SIG-M5 treated with dmso at 0.1 percent for 504 hours (cell line): ENCODE data around the gene QSOX1.
"Not testable (repeated sequence)": the region's sequence is repeated elsewhere in the genome, so short reads cannot be mapped to it uniquely, and the experiment has no call there.

Experiments
- DNase-seq: peaks from one replicate; lab custom pipeline; 2025; ENCODE audit not compliant: unreplicated experiment; lab: John Stamatoyannopoulos, UW

Gene QSOX1

DNA sequence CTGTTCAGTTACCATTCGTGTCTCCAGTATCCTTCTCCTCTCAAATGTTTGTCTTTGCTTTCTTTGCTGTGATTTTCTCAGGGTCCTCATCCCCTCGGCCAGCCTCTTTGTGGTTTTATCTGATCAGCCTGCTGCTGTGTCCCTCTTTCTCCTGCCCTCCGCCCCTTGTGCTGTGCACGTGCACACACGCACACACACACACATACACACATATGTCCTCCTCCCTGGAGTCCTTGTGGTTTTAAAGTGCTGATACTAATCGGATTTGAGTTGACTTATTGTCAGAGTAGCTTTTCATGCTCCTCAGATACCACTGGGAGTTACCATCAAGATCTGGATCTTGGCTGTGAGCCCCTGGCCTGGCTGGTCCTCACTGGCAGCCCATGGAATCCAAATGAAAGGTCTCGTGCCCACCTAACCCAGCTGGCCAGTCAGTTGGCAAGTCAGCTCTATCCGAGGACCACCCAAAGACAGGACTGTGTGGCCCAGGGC is 34.1 kb downstream of the QSOX1 start:
- DNase-seq, result no peak

DNA sequence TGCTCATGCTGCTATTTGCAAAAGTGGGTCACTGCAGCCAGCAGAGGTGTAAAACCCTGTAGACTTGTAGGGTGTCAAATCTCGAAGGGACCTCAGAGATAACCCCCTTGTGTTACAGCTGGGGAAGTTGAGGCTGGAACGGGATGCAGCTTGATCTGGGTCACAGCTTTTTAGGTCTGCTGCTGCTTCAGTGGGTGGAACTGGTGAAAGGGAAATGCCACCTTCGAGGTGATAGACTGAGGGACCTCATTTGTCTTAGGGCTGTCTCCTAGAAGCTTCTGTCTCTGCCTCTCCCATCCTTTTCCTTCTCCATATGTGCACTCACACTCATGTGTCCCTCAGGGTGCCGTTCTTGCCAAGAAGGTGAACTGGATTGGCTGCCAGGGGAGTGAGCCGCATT is 35.4 kb downstream of the QSOX1 start:
- DNase-seq, result no peak

DNA sequence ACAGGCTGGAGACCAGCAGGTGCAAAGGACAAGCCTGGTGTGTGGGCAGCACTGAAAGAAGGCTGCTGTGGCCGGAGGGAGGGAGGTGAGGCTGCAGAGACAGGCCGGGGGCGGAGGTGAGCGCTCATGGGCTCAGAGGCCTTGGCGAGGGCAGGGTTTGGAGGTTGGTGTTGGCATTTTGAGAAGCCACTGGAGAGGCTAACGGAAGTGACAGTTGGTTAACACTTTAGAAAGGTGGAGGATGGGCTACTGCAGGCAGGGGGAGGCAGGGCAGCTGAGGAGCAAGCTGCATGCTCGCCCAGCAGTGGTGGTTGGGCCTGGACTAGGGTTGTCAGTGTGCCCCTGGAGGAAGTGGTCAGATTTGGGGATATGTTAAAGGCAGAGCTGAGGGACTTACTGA is 37.5 kb downstream of the QSOX1 start:
- DNase-seq, result no peak

DNA sequence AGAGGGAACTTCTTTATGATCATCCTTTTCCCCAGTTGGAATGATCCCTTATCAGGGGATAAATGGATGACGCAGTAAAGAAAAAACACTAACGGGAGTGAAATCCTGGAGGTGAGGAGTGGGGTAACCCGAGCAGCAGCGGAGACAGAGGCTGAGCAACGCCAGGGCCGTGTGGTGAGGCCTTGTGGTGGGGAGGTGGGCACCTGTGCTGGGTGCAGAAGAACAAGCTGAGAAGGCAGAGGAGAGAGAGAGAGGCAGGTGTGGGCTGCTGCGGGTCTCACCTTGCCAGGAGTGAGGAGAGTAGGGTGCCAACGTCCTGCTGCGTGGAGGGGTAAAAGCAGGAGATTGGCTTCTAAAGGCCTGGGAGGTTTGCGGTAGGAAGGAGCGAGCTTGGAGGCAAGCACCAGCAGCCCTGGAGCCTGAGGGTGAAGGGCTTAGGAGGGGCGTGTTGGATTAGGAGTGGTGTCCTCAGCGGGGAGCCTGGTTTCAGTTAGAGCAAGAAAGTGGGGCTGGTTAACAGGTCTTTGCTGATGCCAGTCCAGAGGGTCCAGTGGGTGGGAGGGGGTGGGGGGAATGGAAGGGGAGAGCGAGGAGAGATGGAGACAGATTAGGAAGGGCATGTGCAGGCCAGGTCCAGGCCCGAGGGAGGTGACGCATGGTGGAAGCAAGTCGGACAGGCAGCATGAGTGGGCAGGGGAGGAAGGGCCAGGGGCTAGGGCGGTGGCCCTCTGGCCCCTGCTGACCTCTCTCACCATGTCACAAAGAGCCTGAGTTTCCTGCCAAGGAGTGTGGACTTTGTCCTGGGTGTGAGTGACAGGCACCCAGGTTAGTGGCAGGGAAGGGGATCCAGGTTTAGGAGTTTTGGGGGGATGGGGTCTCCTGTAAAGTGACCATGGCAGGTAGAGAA is 38.7 kb downstream of the QSOX1 start:
- no peak for DNase-seq

DNA sequence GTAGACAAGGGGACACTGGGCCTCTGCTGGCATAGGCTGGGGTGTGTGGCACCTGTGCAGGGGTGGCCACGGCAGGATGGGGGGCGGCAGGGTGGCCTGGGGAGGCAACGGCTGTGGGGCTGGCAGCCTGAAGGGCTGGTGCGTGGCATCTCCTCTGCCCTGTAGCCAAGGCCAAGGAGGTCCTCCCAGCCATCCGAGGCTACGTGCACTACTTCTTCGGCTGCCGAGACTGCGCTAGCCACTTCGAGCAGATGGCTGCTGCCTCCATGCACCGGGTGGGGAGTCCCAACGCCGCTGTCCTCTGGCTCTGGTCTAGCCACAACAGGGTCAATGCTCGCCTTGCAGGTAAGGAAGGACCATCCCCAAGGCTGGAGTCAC is 39.4 kb downstream of the QSOX1 start:
- no peak for DNase-seq

DNA sequence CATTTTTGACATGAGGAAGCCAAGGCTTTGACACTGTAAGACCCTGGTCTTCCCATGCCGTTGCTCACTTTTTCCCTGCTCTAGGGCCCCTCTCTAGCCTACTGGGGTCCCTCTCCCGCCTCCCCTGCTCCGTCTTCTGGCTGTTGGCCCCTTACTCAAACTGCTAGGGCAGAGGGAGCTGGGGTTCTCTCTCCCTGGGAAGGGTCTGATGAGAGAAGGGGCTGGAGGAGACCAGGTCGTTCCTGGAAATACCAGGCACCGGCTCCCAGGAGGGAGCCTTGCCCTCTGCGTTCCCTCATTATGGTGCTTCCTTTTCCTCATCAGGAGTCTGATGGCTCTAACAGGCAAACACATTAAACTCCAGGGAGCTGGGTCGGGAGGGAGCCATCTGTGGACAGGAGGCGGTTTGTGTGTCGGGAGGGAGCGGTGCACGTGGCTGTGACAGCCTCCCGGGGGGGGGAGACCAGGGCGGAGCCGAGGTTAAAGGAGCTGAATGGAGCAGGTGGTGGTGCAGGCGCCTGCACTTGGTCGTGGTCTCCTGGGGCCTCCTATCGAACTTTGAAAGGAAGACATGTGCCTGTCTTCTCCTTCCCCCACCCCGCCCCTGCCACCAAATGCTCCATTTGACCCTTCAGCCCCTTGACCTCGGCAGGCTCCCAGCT is 40.0 kb downstream of the QSOX1 start:
- DNase-seq, result no peak

DNA sequence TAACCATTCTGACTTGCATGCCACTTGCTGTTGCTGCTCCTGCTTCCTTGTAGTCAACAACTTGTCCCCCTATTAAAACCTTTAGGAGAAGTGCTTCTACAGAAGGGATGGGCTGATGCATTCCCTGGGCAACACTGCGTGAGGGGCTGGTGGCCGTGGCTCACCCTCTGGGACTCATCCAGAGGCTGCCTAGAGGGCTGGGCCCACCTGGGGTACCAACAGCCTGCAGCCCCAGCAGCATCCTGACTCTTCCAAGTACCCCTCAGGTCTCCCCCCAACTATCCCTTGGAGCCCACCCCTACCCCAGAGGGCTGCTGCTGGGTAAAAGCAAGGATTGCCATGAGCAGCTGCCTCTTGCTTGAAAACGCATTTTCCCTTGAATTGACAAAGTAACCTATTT is 40.7 kb downstream of the QSOX1 start:
- no peak for DNase-seq

DNA sequence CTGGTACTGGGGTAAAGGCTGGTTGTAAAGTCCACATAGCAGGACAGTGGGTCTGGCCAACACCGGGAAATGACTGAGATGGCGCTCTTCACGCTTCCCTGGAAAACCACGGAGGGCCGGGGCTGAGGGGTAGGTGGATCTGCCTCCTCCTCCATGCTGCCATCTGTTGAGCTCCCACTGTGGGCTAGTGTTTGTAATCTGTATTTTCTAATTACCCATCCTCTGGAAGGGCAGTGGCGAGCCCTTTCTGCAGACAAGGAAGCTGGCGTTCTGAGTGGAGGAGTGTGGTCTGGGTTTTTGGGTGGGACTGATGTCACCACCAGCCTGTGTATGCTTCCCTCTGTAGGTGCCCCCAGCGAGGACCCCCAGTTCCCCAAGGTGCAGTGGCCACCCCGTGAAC is 41.2 kb downstream of the QSOX1 start:
- no peak for DNase-seq

DNA sequence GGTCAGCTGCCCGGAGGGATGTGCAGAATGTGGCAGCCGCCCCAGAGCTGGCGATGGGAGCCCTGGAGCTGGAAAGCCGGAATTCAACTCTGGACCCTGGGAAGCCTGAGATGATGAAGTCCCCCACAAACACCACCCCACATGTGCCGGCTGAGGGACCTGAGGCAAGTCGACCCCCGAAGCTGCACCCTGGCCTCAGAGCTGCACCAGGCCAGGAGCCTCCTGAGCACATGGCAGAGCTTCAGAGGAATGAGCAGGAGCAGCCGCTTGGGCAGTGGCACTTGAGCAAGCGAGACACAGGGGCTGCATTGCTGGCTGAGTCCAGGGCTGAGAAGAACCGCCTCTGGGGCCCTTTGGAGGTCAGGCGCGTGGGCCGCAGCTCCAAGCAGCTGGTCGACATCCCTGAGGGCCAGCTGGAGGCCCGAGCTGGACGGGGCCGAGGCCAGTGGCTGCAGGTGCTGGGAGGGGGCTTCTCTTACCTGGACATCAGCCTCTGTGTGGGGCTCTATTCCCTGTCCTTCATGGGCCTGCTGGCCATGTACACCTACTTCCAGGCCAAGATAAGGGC is 41.9 kb downstream of the QSOX1 start:
- no peak for DNase-seq

- no peak for DNase-seq
These were observed 42.6 kb downstream of the QSOX1 start for GRCh38 chr1:180197231-180197630.

- DNase-seq, result no peak
These were observed 43.5 kb downstream of the QSOX1 start for GRCh38 chr1:180198196-180198595.

GRCh38 chr1:180198611-180199010 is 43.9 kb downstream of the QSOX1 start:
- DNase-seq, result no peak

- no peak for DNase-seq
These were observed 44.3 kb downstream of the QSOX1 start for GRCh38 chr1:180199018-180199417.

- no peak for DNase-seq
These were observed 47.0 kb downstream of the QSOX1 start for GRCh38 chr1:180201451-180202200.

DNA sequence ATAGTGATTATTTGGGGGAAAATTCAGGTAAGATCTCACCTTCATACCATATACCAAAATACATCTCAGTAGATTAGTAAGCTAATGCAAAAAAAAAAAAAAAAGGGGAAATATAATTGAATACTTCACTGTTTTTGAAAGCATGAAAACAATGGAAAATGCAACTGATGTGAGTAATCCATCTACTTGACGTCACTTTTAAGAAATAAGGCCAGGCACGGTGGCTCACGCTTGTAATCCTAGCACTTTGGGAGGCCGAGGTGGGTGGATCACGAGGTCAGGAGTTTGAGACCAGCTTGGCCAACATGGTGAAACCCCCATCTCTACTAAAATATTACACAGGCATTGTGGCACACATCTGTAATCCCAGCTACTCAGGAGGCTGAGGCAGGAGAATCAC is 47.9 kb downstream of the QSOX1 start:
- DNase-seq, result not testable (repeated sequence)

DNA sequence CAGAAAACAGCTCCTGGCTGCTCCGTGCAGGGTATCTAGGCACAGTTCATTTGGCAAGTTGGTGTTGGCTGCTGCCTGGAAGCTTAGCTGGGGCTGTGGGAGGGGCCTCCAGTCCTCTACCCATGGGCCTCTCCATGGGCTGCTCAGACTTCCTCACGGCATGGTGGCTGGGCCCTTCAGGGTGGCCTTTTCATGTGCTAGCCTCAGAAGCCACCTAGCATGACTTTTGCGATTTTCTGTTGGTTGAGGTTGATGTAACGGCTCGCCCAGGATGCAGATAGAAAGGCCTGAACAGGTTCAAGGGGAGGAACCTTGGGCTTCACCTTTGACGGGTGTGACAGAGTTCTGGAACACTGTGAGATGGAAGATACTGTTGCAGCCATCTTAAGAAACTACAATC is 49.6 kb downstream of the QSOX1 start:
- no peak for DNase-seq

- no peak for DNase-seq
These were observed 51.9 kb downstream of the QSOX1 start for GRCh38 chr1:180206581-180206980.

DNA sequence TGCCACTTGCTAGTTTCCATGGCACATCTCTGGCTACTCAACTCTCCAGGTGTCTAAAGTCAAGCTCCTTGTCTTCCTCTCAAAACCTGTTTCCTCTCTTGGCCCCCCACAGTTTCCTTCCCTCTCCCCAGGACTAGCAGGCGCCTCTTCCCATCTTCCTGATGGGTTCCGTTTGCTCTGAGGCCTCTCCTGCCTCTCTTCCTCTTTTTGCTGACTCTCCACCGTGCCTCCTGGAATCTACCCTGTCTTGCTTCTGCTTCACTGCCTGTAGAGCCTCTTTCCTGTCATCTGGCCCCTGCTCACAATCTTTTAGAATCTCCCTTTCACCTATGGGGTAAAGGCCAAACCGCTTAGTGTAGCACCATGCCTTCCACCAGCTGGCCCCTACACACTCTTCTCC is 53.6 kb downstream of the QSOX1 start:
- peak; percentile 63 for DNase-seq

- DNase-seq, result no peak
These were observed 55.4 kb downstream of the QSOX1 start for GRCh38 chr1:180210008-180210620.

- DNase-seq, result no peak
These were observed 56.6 kb downstream of the QSOX1 start for GRCh38 chr1:180211156-180211859.
